ENCODE results near the gene NGF. TPM values are rescaled to one million over a fixed set of nuclear protein-coding genes. Genes with fewer than 3 reads are reported as not detected.

Gene NGF
- total and polyA plus RNA-seq, 2 experiments from 2014 or later: 0.37 to 2.6 TPM

GRCh38 chr1:115340879-115341278 is 2.8 kb upstream of the NGF start:
- peak; percentile 46 for DNase-seq (ENCODE audit: low spot score)
- peaks cover 23% of the 10 kb centered on the region for H3K4me1 ChIP-seq (ENCODE audit: insufficient read depth)
- H3K27ac ChIP-seq: no peak overlapping the region
- WGBS (ENCODE audit: low lambda C conversion rate, missing lambda C conversion rate): 85% methylated on average over 3 of the region's 3 CpGs
- no peak overlapping the region for H3K4me3 ChIP-seq
- no peaks in the 10 kb centered on the region for H4K20me1 ChIP-seq (ENCODE audit: insufficient read depth, poor library complexity, severe bottlenecking)
- no peak for TF ChIP-seq EZH2phosphoT487 (IDR thresholded peaks at IDR 0.05; ENCODE audit: low read depth, severe bottlenecking, unreplicated experiment)
- no peak overlapping the region for H2AFZ ChIP-seq
- H3K4me2 ChIP-seq: no peak overlapping the region
- H3K9me3 ChIP-seq (ENCODE audit: low read depth): no peaks in the 10 kb centered on the region
- H3K79me2 ChIP-seq: no peaks in the 10 kb centered on the region
- H3K36me3 ChIP-seq (replicated peaks; ENCODE audit: insufficient read depth, low read depth): no peaks in the 10 kb centered on the region
- H3K27me3 ChIP-seq: peaks cover 22% of the 10 kb centered on the region
- no peaks in the 10 kb centered on the region for H3K9me2 ChIP-seq (replicated peaks; ENCODE audit: insufficient read depth)

- Histone ChIP-seq H3K27me3 (peaks cover 22% of the 10 kb centered on the region), H3K4me1 (ENCODE audit: insufficient read depth) (peaks cover 23% of the 10 kb centered on the region), H3K9me3 (ENCODE audit: low read depth) (no peaks in the 10 kb centered on the region), H3K4me2 (peak overlapping the region; percentile 100), H3K4me3 (peak overlapping the region; percentile 67), H2AFZ (peak overlapping the region; percentile 51), H3K27ac (no peak overlapping the region), H3K79me2 (no peaks in the 10 kb centered on the region), H3K36me3 (replicated peaks; ENCODE audit: insufficient read depth, low read depth) (no peaks in the 10 kb centered on the region), H3K9me2 (replicated peaks; ENCODE audit: insufficient read depth) (no peaks in the 10 kb centered on the region), H4K20me1 (ENCODE audit: insufficient read depth, poor library complexity, severe bottlenecking) (no peaks in the 10 kb centered on the region)
- 22% methylated on average over 10 of the region's 25 CpGs for WGBS (ENCODE audit: low lambda C conversion rate, missing lambda C conversion rate)
- no peak for DNase-seq (ENCODE audit: low spot score)
- TF ChIP-seq EZH2 (IDR thresholded peaks at IDR 0.05; ENCODE audit: borderline replicate concordance) (no peak), CTCF (IDR thresholded peaks at IDR 0.05; ENCODE audit: poor library complexity) (no peak), EZH2phosphoT487 (IDR thresholded peaks at IDR 0.05; ENCODE audit: low read depth, severe bottlenecking, unreplicated experiment) (no peak)
These were observed 390 bp upstream of the NGF start for GRCh38 chr1:115338457-115338820.

DNA sequence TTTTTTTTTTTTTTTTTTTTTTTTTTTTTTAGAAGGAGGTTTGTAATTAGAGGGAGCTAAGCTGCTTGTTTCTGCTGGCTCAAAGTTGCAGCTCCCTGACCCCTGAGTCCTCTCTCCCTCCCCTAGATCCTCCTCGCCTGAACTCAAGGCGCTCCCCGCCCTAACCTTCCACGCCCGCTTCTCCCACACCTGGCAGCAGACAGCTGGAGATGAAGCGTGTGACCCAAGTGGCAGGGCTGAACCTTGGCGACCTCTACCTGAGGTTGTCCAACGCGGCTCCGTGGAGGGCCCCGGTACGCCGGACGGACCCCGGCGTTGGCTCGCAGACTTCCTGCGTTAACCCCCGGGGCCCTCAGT is 795 bp downstream of the NGF start:
- Histone ChIP-seq H3K4me3 (peak overlapping the region; percentile 67), H3K4me2 (peak overlapping the region; percentile 100), H3K36me3 (replicated peaks; ENCODE audit: insufficient read depth, low read depth) (no peaks in the 10 kb centered on the region), H2AFZ (peak overlapping the region; percentile 51), H3K79me2 (no peaks in the 10 kb centered on the region), H3K27me3 (peaks cover 22% of the 10 kb centered on the region), H3K9me2 (replicated peaks; ENCODE audit: insufficient read depth) (no peaks in the 10 kb centered on the region), H3K4me1 (ENCODE audit: insufficient read depth) (peaks cover 23% of the 10 kb centered on the region), H4K20me1 (ENCODE audit: insufficient read depth, poor library complexity, severe bottlenecking) (no peaks in the 10 kb centered on the region), H3K9me3 (ENCODE audit: low read depth) (no peaks in the 10 kb centered on the region), H3K27ac (no peak overlapping the region)
- DNase-seq (ENCODE audit: low spot score): no peak
- WGBS (ENCODE audit: low lambda C conversion rate, missing lambda C conversion rate): 3% methylated on average over 17 of the region's 19 CpGs
- no peak for TF ChIP-seq EZH2 (IDR thresholded peaks at IDR 0.05; ENCODE audit: borderline replicate concordance)
- no peak for TF ChIP-seq CTCF (IDR thresholded peaks at IDR 0.05; ENCODE audit: poor library complexity)
- TF ChIP-seq EZH2phosphoT487 (IDR thresholded peaks at IDR 0.05; ENCODE audit: low read depth, severe bottlenecking, unreplicated experiment): no peak

DNA sequence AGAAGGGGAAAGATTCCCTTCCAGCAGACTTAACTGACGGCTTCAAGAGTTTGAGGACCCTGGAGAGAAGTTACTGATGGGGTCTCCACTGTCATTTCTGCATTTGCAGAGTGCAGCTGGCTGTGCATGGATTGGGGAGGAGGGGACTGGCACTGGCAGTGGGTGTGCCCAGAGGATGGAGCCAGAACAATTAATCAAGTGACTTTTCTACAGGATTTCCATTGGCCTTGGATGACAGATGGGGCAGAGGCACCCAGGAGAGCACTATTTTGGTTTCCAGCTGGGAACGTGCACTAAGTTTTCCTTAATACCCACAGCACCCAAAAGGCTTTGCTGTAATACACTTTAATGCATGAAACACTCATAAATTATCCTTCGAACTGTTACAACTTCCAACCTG is 1.3 kb downstream of the NGF start:
- H4K20me1 ChIP-seq (ENCODE audit: insufficient read depth, poor library complexity, severe bottlenecking): no peaks in the 10 kb centered on the region
- H3K79me2 ChIP-seq: no peaks in the 10 kb centered on the region
- TF ChIP-seq EZH2phosphoT487 (IDR thresholded peaks at IDR 0.05; ENCODE audit: low read depth, severe bottlenecking, unreplicated experiment) (no peak), EZH2 (IDR thresholded peaks at IDR 0.05; ENCODE audit: borderline replicate concordance) (no peak), CTCF (IDR thresholded peaks at IDR 0.05; ENCODE audit: poor library complexity) (no peak)
- no peak overlapping the region for H2AFZ ChIP-seq
- H3K27ac ChIP-seq: no peak overlapping the region
- H3K36me3 ChIP-seq (replicated peaks; ENCODE audit: insufficient read depth, low read depth): no peaks in the 10 kb centered on the region
- no peaks in the 10 kb centered on the region for H3K9me3 ChIP-seq (ENCODE audit: low read depth)
- H3K4me1 ChIP-seq (ENCODE audit: insufficient read depth): peaks cover 28% of the 10 kb centered on the region
- H3K4me3 ChIP-seq: no peak overlapping the region
- no peak for DNase-seq (ENCODE audit: low spot score)
- 62% methylated on average over 3 of the region's 3 CpGs for WGBS (ENCODE audit: low lambda C conversion rate, missing lambda C conversion rate)
- H3K9me2 ChIP-seq (replicated peaks; ENCODE audit: insufficient read depth): no peaks in the 10 kb centered on the region
- H3K27me3 ChIP-seq: peaks cover 22% of the 10 kb centered on the region
- H3K4me2 ChIP-seq: peak overlapping the region; percentile 100
